Measurements from ENCODE around the gene GPC5. TPM values are rescaled to one million over a fixed set of nuclear protein-coding genes. Genes with fewer than 3 reads are reported as not detected.

Gene GPC5
- total RNA-seq, 1 experiment from 2014 or later = 0.15 TPM

DNA sequence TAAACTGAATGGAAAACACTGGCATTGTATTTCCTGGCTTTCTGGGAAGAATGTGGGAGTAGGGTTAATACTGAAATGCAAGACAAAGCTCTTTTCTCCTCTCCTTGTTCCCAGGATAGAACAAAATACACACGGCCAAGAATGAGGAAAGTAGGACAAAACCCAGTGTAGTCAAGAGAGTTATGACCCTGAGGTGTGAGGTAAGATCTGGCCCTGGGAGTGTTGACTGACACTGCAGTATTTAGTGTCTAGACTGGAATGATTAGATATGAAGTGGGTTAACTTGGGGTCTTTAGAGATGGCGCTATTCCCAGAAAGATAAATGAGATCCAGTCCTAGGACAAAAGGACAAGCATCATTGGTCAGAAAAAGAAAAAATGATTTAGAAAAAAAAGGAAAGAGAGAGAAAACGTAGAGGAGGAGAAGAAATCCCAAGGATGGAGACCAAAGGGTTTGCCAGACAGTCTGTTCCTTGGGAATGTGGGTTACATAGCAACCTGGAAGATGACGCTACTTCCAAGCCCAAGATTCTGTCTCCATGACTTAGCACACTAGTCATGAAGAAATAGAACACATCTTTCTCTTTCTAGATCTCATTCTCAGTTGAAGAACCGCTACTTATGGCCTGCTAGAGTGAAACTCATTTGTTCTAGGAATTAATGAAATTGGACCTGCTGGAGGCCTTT, 1284.6 kb downstream of the GPC5 start:
- Mint-ChIP-seq H3K4me3 (no peak overlapping the region), H3K9me3 (no peaks in the 10 kb centered on the region; a peak in 1 of 5 replicates), H3K27ac (no peak overlapping the region), H3K36me3 (ENCODE audit: insufficient read depth in 1 of 3, low read depth in 3 of 3) (no peaks in the 10 kb centered on the region), H3K27me3 (ENCODE audit: low read depth) (no peaks in the 10 kb centered on the region), H3K4me1 (peaks cover 7 to 9% of the 10 kb centered on the region in 2 experiments)
- H3K27me3 ChIP-seq (ENCODE audit: insufficient read depth, low read length) = no peaks in the 10 kb centered on the region
- H4K20me1 ChIP-seq (ENCODE audit: control insufficient read depth, insufficient read depth, insufficient read length) = no peaks in the 10 kb centered on the region
- H4K91ac ChIP-seq (ENCODE audit: insufficient read length, low read depth, low read length) = no peak overlapping the region
- no peak overlapping the region for H3K56ac ChIP-seq (ENCODE audit: insufficient read length, low read depth, low read length)
- H3K4ac ChIP-seq (ENCODE audit: low read depth, low read length) = no peak overlapping the region
- H2BK120ac ChIP-seq (ENCODE audit: low read depth, low read length, poor library complexity, severe bottlenecking) = no peak overlapping the region
- peaks cover 6% of the 10 kb centered on the region for H3K4me1 ChIP-seq (ENCODE audit: insufficient read depth, low read length)
- H2BK20ac ChIP-seq (ENCODE audit: low read depth, low read length, poor library complexity, severe bottlenecking) = no peak overlapping the region
- no peak overlapping the region for H2BK15ac ChIP-seq (ENCODE audit: low read depth, low read length)
- H3K9ac ChIP-seq (ENCODE audit: extremely low read depth, insufficient read length, low read length) = no peak overlapping the region
- H3K79me1 ChIP-seq (ENCODE audit: insufficient read depth, low read depth, low read length, poor library complexity, severe bottlenecking) = no peaks in the 10 kb centered on the region
- H3T11ph ChIP-seq (ENCODE audit: low read length) = no peak overlapping the region
- H2AFZ ChIP-seq (ENCODE audit: low read length) = no peak overlapping the region
- TF ChIP-seq, protein P1, sequence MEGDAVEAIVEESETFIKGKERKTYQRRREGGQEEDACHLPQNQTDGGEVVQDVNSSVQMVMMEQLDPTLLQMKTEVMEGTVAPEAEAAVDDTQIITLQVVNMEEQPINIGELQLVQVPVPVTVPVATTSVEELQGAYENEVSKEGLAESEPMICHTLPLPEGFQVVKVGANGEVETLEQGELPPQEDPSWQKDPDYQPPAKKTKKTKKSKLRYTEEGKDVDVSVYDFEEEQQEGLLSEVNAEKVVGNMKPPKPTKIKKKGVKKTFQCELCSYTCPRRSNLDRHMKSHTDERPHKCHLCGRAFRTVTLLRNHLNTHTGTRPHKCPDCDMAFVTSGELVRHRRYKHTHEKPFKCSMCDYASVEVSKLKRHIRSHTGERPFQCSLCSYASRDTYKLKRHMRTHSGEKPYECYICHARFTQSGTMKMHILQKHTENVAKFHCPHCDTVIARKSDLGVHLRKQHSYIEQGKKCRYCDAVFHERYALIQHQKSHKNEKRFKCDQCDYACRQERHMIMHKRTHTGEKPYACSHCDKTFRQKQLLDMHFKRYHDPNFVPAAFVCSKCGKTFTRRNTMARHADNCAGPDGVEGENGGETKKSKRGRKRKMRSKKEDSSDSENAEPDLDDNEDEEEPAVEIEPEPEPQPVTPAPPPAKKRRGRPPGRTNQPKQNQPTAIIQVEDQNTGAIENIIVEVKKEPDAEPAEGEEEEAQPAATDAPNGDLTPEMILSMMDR (conservative IDR thresholded peaks at IDR 0.05) = no peak
- no peak overlapping the region for H2BK12ac ChIP-seq (ENCODE audit: insufficient read length, low read depth, low read length)
- H3K27ac ChIP-seq (ENCODE audit: insufficient read length, low read depth, low read length) = no peak overlapping the region
- DNase-seq = no peak
- no peak overlapping the region for H3K18ac ChIP-seq (ENCODE audit: insufficient read length, low read depth, low read length)
- H2BK5ac ChIP-seq (ENCODE audit: insufficient read length, low read length) = no peak overlapping the region
- no peak overlapping the region for H4K5ac ChIP-seq (ENCODE audit: insufficient read length, low read depth, low read length)
- H3K79me2 ChIP-seq (ENCODE audit: insufficient read depth, low read length) = no peaks in the 10 kb centered on the region
- H3K4me2 ChIP-seq (ENCODE audit: insufficient read depth, insufficient read length, low read length) = no peak overlapping the region
- H3K23ac ChIP-seq (ENCODE audit: insufficient read length, low read depth, low read length) = no peak overlapping the region
- H3K14ac ChIP-seq (ENCODE audit: insufficient read depth, low read length) = no peak overlapping the region
- no peaks in the 10 kb centered on the region for H3K9me3 ChIP-seq (ENCODE audit: control insufficient read depth, low read depth, low read length)
- no CpG with 5 or more reads among the region's 5 CpGs for WGBS (ENCODE audit: extremely low coverage, insufficient read length, low lambda C conversion rate)
- no peak overlapping the region for H4K8ac ChIP-seq (replicated peaks; ENCODE audit: insufficient read length, low read depth, low read length)
- no peaks in the 10 kb centered on the region for H3K23me2 ChIP-seq (ENCODE audit: insufficient read length, low read depth, low read length, poor library complexity, severe bottlenecking)
- H2AK5ac ChIP-seq (ENCODE audit: insufficient read length, low read length) = no peak overlapping the region

Data from H9 (cell line).